SH-SY5Y (cell line): ENCODE measurements around the gene VAV2.

Source experiments
- GATA2 ChIP-seq: IDR thresholded peaks from 2 replicates; pipeline ENCODE4 v1.6.1; 2011; ENCODE audit warnings: mild to moderate bottlenecking, low read depth, low read length
- GATA3 ChIP-seq: IDR thresholded peaks from 2 replicates; pipeline ENCODE4 v1.6.1; 2011; ENCODE audit warnings: low read depth, mild to moderate bottlenecking, low read length, moderate library complexity

Gene VAV2

GRCh38 chr9:133822430-133823065, 169.6 kb downstream of the VAV2 start:
- no peak for TF ChIP-seq GATA2
- TF ChIP-seq GATA3: no peak

DNA sequence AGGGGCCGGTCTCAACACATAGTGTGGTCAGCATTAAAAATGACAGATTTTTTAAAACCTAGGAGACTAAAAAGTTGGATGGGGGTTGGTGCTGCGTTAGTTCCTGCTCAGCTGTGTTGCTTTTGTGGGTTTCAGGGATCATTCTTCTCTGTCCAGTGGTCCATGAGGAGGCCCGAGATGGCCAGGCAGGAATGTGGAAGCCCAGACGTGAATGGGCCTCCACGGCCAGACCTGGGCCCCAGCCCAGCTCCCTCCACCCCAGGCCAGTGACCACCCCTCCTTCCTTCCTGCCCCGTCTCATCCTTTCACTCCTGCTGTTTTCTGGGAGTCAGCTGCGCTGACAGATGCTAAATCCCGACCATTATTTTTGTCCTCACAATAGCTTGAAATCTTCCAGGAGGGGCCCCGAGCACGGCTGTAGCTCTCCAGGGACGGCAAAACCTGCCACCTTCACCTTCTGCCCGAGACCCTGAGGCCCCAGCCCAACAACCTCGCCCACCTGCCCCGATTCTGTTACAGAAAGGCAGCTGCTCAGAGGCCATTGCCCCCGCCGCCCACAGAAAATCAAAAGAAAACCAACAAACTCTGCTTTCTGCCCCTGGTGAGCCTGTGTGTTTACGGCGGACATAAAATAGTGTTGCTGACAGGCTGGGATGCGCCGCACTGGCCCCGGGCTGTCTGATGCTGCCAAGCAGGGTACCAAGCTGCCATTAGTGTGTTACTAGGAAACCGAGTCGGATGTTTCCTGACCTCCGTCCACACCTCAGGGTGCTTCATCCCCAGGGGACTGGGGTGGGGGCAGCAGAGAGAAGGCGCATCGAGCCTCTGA, 170.3 kb downstream of the VAV2 start:
- no peak for TF ChIP-seq GATA2
- no peak for TF ChIP-seq GATA3

DNA sequence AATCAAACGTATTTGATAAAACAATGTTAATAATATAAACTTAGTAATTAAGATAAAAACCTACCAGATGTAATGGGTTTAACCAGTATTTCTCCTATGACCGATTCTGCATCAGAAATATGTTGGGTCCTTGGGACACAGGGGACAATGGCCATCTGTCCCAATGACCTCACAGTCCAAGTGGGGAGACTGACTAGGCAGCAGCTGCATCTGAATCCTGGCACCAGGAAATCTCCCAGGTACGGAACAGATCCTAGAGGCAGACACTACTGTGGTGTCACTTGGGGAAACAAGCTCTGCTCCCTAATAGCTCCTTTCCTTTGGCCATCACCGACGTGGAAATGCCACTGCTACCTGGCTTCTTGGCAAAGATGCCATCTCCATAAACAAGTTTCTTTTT, 172.2 kb downstream of the VAV2 start:
- no peak for TF ChIP-seq GATA2
- TF ChIP-seq GATA3: no peak

DNA sequence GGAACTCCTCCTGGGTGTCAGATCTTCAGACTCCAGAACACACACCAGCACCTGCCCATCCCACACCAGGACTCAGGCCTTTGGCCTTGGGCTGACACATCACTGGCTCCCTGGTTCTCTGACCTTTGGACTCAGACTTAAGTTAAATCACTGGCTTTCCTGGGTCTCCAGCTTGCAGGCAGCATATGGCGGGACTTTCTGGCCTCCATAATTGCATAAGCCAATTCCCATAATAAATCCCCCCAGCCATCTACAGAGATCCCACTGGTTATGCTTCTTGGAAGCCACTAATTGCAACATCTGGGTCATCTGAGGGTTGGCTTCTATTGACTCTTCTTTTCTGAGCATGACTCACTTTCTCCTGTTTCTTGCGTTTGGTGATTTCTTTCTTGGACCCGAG, 173.7 kb downstream of the VAV2 start:
- TF ChIP-seq GATA2: no peak
- no peak for TF ChIP-seq GATA3

DNA sequence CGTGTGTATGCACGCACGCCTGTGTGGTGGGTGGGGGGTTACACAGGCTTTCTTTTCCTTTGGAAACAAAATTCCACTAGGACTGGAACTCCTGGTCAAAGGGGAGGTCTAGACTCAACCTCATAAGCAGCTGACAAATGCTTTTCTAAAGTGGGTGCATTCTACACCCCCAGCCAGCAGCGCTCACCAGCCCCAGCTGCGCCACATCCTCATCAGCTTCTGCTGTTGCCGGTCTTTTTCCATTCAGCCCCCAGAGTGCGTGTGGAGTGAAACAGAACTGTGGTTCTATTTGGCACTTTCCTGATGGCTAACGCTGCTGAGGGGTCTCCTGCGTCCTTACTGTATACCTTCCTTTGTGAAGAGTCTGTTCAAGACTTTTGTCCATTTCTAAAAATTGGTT, 176.3 kb downstream of the VAV2 start:
- TF ChIP-seq GATA3 (no peak), GATA2 (no peak)

GRCh38 chr9:133814586-133815208, 177.4 kb downstream of the VAV2 start:
- TF ChIP-seq GATA2 (no peak), GATA3 (no peak)

DNA sequence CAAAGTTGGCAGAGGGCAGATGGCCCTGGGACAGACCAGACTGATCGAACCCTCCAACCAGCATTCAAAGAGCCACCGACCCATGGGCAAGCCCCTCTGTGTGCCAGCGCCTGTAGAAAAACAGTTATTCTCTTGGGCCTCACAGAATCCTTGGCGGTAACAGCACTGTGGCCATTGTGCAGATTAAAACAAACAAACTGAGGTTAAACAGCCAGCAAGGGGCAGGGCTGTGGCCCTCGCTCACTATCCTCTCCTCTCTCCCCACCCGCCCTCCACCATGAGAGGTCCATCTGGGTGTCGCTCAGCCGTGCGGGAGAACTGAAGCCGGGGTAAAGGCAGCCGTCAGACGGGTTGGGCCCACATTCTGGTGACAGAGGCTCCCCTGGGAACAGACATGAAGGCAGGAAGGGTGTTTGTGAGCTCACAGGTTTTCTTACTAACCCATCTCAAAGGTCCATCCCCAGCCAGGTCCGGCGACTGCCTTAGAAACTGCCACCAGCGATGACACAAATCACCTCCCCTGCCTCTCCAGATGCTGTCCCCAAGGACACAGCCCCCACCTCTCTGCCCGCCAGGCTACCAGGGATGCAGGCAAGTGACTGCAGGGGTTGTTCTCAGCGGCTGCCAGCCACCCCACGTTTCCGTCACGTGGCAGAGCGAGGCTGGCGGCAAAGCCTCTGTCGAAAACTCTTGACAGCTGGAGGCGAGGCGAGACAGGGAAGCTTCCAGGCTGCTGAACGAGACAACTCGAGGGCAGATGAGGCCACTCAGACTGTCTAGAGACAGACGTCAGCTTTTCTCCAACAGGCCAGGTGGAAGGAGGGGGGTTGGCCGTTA, 178.2 kb downstream of the VAV2 start:
- no peak for TF ChIP-seq GATA3
- no peak for TF ChIP-seq GATA2

- TF ChIP-seq GATA2: no peak
- no peak for TF ChIP-seq GATA3
These were observed 179.0 kb downstream of the VAV2 start for GRCh38 chr9:133812941-133813748.

- TF ChIP-seq GATA2 (no peak), GATA3 (no peak)
These were observed 179.9 kb downstream of the VAV2 start for GRCh38 chr9:133812077-133812868.

- no peak for TF ChIP-seq GATA2
- no peak for TF ChIP-seq GATA3
These were observed 180.7 kb downstream of the VAV2 start for GRCh38 chr9:133811471-133811870.

GRCh38 chr9:133810556-133811195, 181.4 kb downstream of the VAV2 start:
- no peak for TF ChIP-seq GATA3
- TF ChIP-seq GATA2: no peak

DNA sequence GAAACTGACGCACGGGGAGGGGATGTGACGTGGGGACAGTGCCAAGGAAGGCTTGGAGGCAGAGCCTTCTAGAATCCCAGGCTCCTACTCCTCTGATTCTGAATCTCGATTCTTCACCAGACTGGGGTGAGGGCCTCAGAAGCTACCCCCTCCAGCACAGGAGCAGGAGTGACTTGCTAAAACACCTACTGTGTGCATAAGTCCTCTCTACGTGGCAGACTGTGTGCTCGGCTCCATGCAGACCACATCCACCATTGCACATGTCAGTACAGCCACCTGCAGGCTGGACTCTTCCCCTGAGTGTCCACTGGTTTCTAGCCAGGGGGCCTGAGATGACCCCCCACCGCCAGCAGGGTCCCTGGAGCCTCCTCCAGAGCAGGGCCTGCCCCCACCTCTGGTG, 182.8 kb downstream of the VAV2 start:
- TF ChIP-seq GATA2: no peak
- TF ChIP-seq GATA3: no peak
